ENCODE measurements around the gene REXO1.

DNA sequence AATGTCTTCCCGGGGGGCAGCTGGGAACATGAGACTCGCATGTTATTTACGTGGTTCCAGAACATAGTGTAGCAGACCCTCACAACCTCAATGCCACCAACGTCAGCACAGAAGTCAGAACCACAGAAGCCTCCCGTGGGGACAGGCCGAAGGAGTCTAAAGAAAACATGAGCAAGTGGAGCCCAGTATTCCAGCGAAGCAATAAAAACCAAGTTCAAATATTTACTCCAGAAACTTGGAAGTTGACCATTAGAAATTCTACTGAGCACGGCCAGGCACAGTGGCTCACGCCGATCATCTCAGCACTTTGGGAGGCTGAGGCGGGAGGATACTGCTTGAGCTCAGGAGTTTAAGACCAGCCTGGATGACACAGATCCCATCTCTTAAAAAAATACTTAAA is 18.3 kb downstream of the REXO1 start:
- TF ChIP-seq HNF4A (CRISPR knock-in tag; IDR thresholded peaks at IDR 0.05) (no peak), ZNF354B (CRISPR knock-in tag; IDR thresholded peaks at IDR 0.05) (no peak), CREM (IDR thresholded peaks at IDR 0.05) (no peak), CREM (CRISPR knock-in tag; IDR thresholded peaks at IDR 0.05) (no peak)

All from HepG2 (cell line).